ENCODE data around the gene SIGLEC9. TPM values are rescaled to one million over a fixed set of nuclear protein-coding genes. Genes with fewer than 3 reads are reported as not detected.

The SIGLEC9 gene
- total and polyA plus RNA-seq, 10 of the 15 experiments (the other 5 are each of a cell fraction or from before 2014, with no cell fraction given) = 0.10 TPM; not detected in 9

- ChIA-PET CTCF (no interaction called here), POLR2A (no interaction called here), SMC1A (ENCODE audit: uncharacterized antibody, unreplicated experiment) (interaction anchor here (0.7 to 0.9 kb wide), 2 partner anchors 50 to 1028 kb away, joined by 3 read pairs; partner anchors contain the start of gene ZNF616), RAD21 (ENCODE audit: unreplicated experiment) (no interaction called here)
- no peaks in the 10 kb centered on the region for H3K9me3 ChIP-seq (replicated peaks; ENCODE audit: control insufficient read depth, insufficient read depth, low read length)
- H4K20me1 ChIP-seq (ENCODE audit: control insufficient read depth, insufficient read depth) = no peaks in the 10 kb centered on the region
- no peak for FAIRE-seq
- no peak overlapping the region for H2AFZ ChIP-seq (ENCODE audit: control insufficient read depth, low read depth, low read length)
- H3K27ac ChIP-seq (ENCODE audit: control insufficient read depth, insufficient read depth) = no peak overlapping the region
- TF ChIP-seq MYB (IDR thresholded peaks at IDR 0.05; ENCODE audit: borderline replicate concordance, low read depth, low read length) (no peak), WRNIP1 (IDR thresholded peaks at IDR 0.05; ENCODE audit: borderline replicate concordance, low read depth, low read length) (no peak), CBX5 (IDR thresholded peaks at IDR 0.05; ENCODE audit: low read depth) (no peak), RCOR1 (conservative IDR thresholded peaks at IDR 0.05; ENCODE audit: low read depth, low read length) (no peak), SMC3 (IDR thresholded peaks at IDR 0.05; ENCODE audit: borderline replicate concordance, low read length) (no peak), CREM (IDR thresholded peaks at IDR 0.05; ENCODE audit: low read depth) (no peak), POLR2A (IDR thresholded peaks at IDR 0.05; ENCODE audit: low read depth, low read length) (no peak), TARDBP (IDR thresholded peaks at IDR 0.05; ENCODE audit: borderline replicate concordance) (no peak), HSF1 (IDR thresholded peaks at IDR 0.05; ENCODE audit: low read depth, low read length) (no peak), PBX3 (IDR thresholded peaks at IDR 0.05; ENCODE audit: insufficient replicate concordance, low read depth, low read length) (no peak), CHD4 (IDR thresholded peaks at IDR 0.05) (no peak), LARP7 (IDR thresholded peaks at IDR 0.05) (no peak), CEBPZ (IDR thresholded peaks at IDR 0.05; ENCODE audit: low read depth, low read length) (no peak), NFYA (IDR thresholded peaks at IDR 0.05; ENCODE audit: borderline replicate concordance, low read depth, low read length) (no peak), HDAC6 (IDR thresholded peaks at IDR 0.05; ENCODE audit: unreplicated experiment) (no peak), PAX5 (IDR thresholded peaks at IDR 0.05; ENCODE audit: borderline replicate concordance, low read depth, low read length) (no peak), MEF2B (IDR thresholded peaks at IDR 0.05; ENCODE audit: partially characterized antibody, poor library complexity, severe bottlenecking) (no peak), ELK1 (IDR thresholded peaks at IDR 0.05; ENCODE audit: low read depth, low read length) (no peak), GATAD2B (conservative IDR thresholded peaks at IDR 0.05; ENCODE audit: low read depth) (no peak), SP1 (IDR thresholded peaks at IDR 0.05; ENCODE audit: low read depth, low read length) (no peak)
- no peaks in the 10 kb centered on the region for H3K27me3 ChIP-seq (replicated peaks in 1 of 2; ENCODE audit: control insufficient read depth in 2 of 2, insufficient read depth in 2 of 2, low read length in 1 of 2)
- no peaks in the 10 kb centered on the region for H3K36me3 ChIP-seq (ENCODE audit: control insufficient read depth in 2 of 2, insufficient read depth in 2 of 2, low read length in 1 of 2)
- no peak for ATAC-seq
- intact Hi-C loops (cut with micrococcal nuclease; ENCODE audit: unreplicated experiment) (no loop called here), in situ Hi-C loops (cut with MboI) (no loop called here)
- 22% methylated on average over 6 of the region's 6 CpGs for WGBS (ENCODE audit: insufficient coverage, insufficient replicate concordance, low lambda C conversion rate, missing lambda C conversion rate)
- no peaks in the 10 kb centered on the region for H3K4me1 ChIP-seq (ENCODE audit: control insufficient read depth, insufficient read depth, low read length)
- no TSS peak for BruUV-seq (replicated peaks)
- H3K79me2 ChIP-seq (ENCODE audit: control insufficient read depth, insufficient read depth, low read length) = peaks cover 15% of the 10 kb centered on the region
- no peak overlapping the region for H3K4me3 ChIP-seq
- H3K4me2 ChIP-seq (ENCODE audit: control insufficient read depth, insufficient read depth) = no peak overlapping the region
- no peak for DNase-seq (ENCODE audit: low read depth, low spot score)
- no peak overlapping the region for H3K9ac ChIP-seq (ENCODE audit: control insufficient read depth, insufficient read depth, low read length)
These were observed 13.1 kb upstream of the SIGLEC9 start for GRCh38 chr19:51111606-51112005.
